Spinal cord (tissue), 10 donors: ENCODE results near the gene TLN1. TPM values are rescaled to one million over a fixed set of nuclear protein-coding genes. Genes with fewer than 3 reads are reported as not detected.

Experiments
- DNase-seq, 6 donors: peaks; one replicate each; pipeline versions ENCODE4 v3.0.0 to v3.0.0-alpha.2; 2013 to 2015; ENCODE audit warnings: low spot score in 6 of 6, low read depth in 4 of 6
- H3K27ac ChIP-seq: one replicate; pipeline ENCODE4 v1.5.1; 2013; ENCODE audit warnings: low read depth, low read length, control low read depth
- H3K27me3 ChIP-seq: one replicate; pipeline ENCODE4 v1.6.1; 2013; ENCODE audit warnings: low read length; ENCODE audit not compliant: control insufficient read depth, insufficient read depth
- H3K36me3 ChIP-seq: one replicate; pipeline ENCODE4 v1.6.1; 2013; ENCODE audit warnings: low read length; ENCODE audit not compliant: control insufficient read depth, insufficient read depth
- H3K4me1 ChIP-seq: one replicate; pipeline ENCODE4 v1.6.1; 2013; ENCODE audit warnings: low read length; ENCODE audit not compliant: control insufficient read depth, insufficient read depth
- H3K4me3 ChIP-seq: one replicate; pipeline ENCODE4 v1.5.1; 2013; ENCODE audit warnings: low read depth, low read length, control low read depth
- H3K9me3 ChIP-seq: one replicate; pipeline ENCODE4 v1.6.1; 2013; ENCODE audit warnings: low read length; ENCODE audit not compliant: control insufficient read depth, insufficient read depth
- WGBS: methylation state at CpG from one replicate; pipeline ENCODE4 v1.1.5; 2013; ENCODE audit warnings: missing lambda C conversion rate; ENCODE audit not compliant: insufficient coverage; 5-methylcytosine and 5-hydroxymethylcytosine counted together
- polyA plus RNA-seq, 2 donors: library from polyadenylated mRNA; unstranded; fragments of 120-200 nt; gene quantifications; one replicate each; pipeline ENCODE4 v1.2.1, GENCODE V29; 2013; ENCODE audit not compliant: insufficient read length in 2 of 2
- total RNA-seq, 2 donors: library from RNA; depleted of rRNA in 1 of 2; stranded (reverse); fragments of 120-200 nt in 1 of 2; fragments of >200 nt in 1 of 2; gene quantifications; one replicate each; pipeline versions ENCODE4 v1.2.3 to v1.2.4, GENCODE V29; 2013 to 2014
- donor health status: healthy.

The TLN1 gene
- total and polyA plus RNA-seq, 4 donors: 73.7 to 135 (median 83.0) TPM

DNA sequence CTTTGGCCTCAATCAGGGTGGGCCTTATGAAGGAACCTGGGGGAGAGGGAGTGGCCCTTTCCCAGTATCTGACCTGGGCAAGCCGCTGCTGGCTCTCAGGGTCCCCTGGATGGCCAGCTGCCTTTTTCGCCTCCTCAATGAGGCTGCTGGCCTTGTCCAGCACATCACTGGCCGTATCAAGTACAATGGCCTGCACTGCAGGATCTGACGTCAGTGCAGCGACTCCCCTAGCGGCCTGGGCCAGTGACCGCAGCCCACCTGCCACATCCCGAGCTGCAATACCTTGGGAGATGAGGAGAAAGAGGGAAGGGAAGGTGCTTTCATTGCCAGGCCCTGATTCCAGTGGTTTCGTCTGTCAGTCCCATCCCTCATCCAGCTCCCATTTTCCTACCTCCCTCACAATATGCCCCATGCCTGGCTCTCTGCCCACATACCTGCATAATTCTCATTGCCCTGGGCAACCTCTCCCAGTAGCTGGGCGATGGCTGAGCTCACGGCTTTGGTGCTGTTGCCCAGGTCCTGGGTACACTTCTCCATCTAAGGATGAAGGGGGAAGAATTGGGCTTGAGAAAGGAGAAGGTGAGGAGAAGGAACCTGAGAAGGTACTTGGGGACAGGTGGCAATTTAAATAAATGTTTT lies 19.1 kb downstream of the TLN1 start:
- Histone ChIP-seq H3K4me3 (no peak overlapping the region), H3K9me3 (no peaks in the 10 kb centered on the region), H3K4me1 (no peaks in the 10 kb centered on the region), H3K27me3 (no peaks in the 10 kb centered on the region), H3K27ac (no peak overlapping the region), H3K36me3 (peaks cover 93% of the 10 kb centered on the region)
- no peak for DNase-seq
- WGBS: 66% methylated on average over 7 of the region's 11 CpGs

DNA sequence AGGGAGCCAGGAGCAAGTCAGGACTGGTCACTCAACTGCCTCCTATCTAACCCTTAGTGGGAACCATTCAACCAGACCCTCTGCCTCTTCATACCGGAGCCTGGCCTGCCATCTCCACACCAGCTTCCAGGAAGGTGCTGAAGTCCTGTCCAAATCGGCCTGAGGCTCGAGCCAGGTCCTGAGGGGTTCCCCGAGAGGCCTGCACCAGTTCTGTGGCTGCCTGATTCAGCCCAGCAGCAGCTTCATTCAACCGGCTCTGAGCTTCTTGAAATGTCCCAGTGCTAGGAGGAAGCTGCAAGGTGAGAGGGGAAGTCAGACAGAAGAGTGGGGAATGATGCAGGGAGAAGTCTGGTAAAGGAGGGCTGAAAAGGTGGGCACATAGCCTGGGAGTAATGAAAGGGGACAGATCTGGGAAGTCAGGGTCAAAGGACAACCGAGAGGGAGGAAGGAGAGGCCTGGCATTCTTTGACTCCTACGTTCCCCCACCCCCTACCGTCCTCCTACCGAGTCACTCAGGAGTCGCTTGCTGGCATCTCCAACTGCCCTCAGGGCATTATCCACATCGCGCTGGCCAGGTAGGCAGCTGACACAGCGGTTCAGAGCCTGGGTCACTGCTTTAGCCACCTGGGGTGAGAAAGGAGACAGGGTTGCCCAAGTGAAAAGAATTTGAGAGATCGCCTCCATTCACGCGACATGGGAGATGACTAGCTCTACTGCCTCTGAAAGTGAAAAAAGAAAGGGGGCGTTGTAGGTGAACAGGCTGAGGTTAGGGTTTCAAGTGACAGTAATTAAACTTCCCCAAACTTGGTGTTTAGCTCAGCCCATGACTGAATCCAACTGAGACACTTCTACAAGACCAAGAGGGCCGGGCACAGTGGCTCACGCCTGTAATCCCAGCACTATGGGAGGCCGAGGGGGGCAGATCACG lies 20.2 kb downstream of the TLN1 start:
- H3K4me1 ChIP-seq: no peaks in the 10 kb centered on the region
- 93% methylated on average over 13 of the region's 21 CpGs for WGBS
- no peaks in the 10 kb centered on the region for H3K9me3 ChIP-seq
- no peak for DNase-seq
- peaks cover 93% of the 10 kb centered on the region for H3K36me3 ChIP-seq
- no peak overlapping the region for H3K27ac ChIP-seq
- H3K27me3 ChIP-seq: no peaks in the 10 kb centered on the region
- H3K4me3 ChIP-seq: no peak overlapping the region

DNA sequence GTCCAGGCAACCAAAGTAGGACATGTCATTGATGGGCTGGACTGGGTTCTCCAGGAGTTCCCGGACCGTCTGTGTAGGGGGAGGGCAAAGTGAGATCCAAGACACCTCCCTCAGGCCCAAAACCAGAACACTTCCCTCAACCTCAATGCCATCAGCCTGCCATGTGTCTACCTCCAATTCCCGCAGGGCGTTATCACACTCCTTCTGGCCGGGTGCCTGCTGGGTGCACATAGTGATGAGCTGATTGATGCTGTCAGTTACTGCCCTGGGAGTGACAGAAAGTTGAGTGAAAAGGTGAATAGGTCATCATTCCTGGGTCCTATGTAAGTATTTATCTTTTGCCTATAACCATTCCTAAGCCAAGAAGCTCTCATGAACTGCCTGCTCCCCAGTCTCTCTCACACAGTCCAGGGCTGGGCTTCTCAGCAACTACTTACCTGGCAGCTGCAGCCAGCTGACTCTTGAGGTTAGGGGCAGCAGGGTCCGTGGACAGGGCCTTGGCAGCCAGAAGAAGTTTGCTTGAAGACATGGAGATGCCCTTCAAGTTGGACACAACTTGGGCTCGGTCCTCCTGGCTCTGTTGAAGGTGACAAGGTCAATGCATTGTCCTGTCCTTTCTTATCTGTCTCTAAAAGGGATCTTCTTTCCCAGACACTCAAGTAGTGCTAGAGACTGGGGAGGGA lies 21.0 kb downstream of the TLN1 start:
- no peak for DNase-seq
- 100% methylated on average over 1 of the region's 7 CpGs for whole genome bisulfite sequencing
- H3K36me3 ChIP-seq: peaks cover 93% of the 10 kb centered on the region

DNA sequence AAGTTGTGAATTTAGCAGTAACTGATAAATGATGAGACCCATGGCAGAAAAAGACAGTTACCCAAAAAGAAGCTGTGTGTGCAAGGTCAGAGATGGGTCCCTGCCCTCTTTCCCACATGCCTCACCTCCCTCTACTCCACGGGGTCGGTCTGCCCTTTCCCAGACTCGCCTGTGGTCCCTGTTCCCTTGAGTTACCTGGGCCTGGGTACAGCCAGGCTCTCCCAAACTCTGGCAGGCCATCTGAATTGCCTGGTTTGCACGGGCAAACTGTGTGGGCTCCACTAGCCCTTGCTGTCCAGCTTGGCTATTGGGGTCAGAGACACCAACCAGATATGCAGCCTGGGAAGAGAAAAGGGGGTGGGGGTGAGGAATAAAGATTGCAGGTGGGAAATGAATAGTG lies 23.8 kb downstream of the TLN1 start:
- WGBS: 97% methylated on average over 4 of the region's 4 CpGs
- no peak for DNase-seq
- Histone ChIP-seq H3K27me3 (no peaks in the 10 kb centered on the region), H3K4me3 (no peak overlapping the region), H3K9me3 (no peaks in the 10 kb centered on the region), H3K4me1 (no peaks in the 10 kb centered on the region), H3K27ac (no peak overlapping the region), H3K36me3 (peaks cover 96% of the 10 kb centered on the region)

More for the DNA sequence above, 21.0 kb downstream of the TLN1 start:
- no peak overlapping the region for H3K27ac ChIP-seq
- H3K9me3 ChIP-seq: no peaks in the 10 kb centered on the region
- H3K4me3 ChIP-seq: no peak overlapping the region
- no peaks in the 10 kb centered on the region for H3K27me3 ChIP-seq
- no peaks in the 10 kb centered on the region for H3K4me1 ChIP-seq

DNA sequence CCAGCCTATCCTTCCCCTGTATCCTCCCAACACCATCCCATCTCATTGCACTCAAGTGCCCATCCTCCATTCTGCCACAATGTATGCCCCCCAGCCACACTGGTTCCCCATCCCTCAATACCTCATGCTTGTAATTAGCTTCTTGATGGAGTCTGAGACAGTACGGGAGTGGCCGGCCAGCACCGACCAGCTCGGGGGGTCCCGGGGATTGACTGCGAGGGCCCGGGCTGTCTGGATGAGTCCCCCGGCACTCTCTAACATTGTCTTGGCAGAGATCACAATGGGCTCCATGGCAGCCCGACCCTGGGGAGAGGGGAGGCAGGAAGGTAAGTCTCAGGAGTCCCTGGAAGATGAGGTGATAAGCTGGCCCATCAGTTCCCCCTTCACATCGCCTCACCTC lies 25.0 kb downstream of the TLN1 start:
- H3K9me3 ChIP-seq: no peaks in the 10 kb centered on the region
- no peak overlapping the region for H3K27ac ChIP-seq
- no peaks in the 10 kb centered on the region for H3K4me1 ChIP-seq
- H3K4me3 ChIP-seq: no peak overlapping the region
- H3K27me3 ChIP-seq: no peaks in the 10 kb centered on the region
- peaks cover 96% of the 10 kb centered on the region for H3K36me3 ChIP-seq
- 96% methylated on average over 6 of the region's 10 CpGs for WGBS
- DNase-seq: no peak

DNA sequence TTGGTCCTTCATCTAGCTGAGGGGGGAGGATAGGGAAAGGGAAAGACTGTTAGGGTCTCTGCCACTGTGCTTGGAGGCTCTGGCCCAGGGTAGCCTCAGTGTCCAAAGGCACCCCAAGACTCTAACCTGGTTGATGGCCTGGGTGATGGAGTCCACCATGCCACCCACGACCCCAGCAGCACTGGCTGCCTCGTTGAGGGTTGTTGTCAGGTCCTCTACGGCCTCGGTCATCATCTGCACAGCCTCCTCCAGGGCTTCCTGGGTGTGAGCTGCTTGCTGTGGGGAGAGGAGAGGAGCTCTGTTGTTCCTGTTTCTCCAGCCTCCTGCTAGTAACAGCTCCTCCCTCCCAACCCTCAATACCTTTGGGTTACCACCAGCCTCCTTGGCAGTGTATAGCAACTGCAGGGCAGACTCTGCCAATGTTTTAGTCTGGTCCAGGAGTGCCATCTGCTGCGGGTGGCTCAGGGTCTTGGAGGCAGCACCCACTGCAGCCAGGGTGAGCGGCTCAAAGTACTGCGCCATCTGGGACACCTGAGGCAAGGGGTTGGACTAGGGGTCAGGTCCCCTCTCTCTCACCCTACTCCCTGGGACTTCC lies 26.1 kb downstream of the TLN1 start:
- no peak overlapping the region for H3K27ac ChIP-seq
- H3K36me3 ChIP-seq: peaks cover 93% of the 10 kb centered on the region
- no peaks in the 10 kb centered on the region for H3K4me1 ChIP-seq
- H3K9me3 ChIP-seq: no peaks in the 10 kb centered on the region
- WGBS: 100% methylated on average over 6 of the region's 7 CpGs
- H3K4me3 ChIP-seq: no peak overlapping the region
- H3K27me3 ChIP-seq: no peaks in the 10 kb centered on the region
- DNase-seq: no peak

DNA sequence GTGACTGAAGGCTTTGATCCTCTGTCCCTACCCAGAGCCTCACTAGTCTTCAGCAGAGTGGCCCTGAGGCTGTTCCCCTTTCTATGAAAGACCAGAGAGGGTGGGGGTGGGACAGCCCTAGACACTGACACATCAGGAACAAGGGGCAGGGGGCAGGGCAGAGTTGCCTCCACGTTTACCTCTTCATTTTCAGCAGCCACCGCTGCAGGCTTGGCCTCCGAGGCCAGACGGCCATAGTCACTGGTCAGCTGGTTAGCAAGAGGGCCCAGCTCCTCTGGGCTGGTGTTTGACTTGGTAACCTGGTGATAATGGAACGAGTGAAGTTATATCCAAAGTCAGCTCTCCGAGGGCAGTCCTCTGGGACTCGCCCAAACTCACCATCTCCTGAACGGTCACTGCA lies 26.6 kb downstream of the TLN1 start:
- Histone ChIP-seq H3K4me3 (no peak overlapping the region), H3K36me3 (peaks cover 90% of the 10 kb centered on the region), H3K4me1 (no peaks in the 10 kb centered on the region), H3K27ac (no peak overlapping the region), H3K9me3 (no peaks in the 10 kb centered on the region), H3K27me3 (no peaks in the 10 kb centered on the region)
- DNase-seq: no peak
- 92% methylated on average over 7 of the region's 8 CpGs for WGBS

DNA sequence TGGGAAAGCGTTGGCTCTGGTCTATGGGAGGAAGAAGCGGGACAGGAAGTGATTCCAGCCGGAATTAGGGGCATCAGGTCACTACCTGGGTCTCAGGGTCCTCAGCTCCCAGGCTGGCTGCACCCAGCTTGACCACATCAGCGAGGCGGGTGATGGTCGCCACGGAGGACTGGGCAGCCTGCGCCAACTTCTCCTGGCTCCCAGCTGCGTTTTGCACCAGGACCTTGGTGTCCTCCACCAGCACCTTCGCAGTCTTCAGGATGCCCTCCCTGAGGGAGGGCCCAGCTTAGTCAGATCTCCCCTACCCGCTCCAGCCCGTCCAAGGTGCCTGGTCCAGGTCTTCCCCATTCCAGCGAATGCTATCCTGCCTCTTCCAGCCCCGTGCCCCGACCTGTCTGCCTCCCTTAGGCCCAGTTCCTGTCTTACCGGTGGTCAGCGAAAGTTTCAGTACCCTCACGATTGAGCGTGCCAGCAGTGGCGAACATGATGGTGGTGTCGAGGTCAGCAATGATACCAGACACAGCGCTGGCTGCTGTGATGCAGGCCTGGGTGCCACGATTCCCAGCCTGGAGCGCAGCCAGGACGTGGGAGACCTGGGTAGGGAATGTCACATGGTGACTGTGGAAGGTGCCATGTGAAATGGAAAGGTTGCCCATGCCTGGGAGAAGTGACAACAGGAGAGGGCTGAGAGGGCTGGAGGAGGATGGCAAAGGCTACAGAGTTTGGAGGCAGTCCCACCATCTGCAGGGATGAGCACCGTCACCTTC lies 27.9 kb downstream of the TLN1 start:
- Histone ChIP-seq H3K9me3 (no peaks in the 10 kb centered on the region), H3K27ac (no peak overlapping the region), H3K27me3 (no peaks in the 10 kb centered on the region), H3K4me1 (no peaks in the 10 kb centered on the region), H3K36me3 (peaks cover 92% of the 10 kb centered on the region), H3K4me3 (no peak overlapping the region)
- DNase-seq: no peak
- 97% methylated on average over 26 of the region's 26 CpGs for WGBS

DNA sequence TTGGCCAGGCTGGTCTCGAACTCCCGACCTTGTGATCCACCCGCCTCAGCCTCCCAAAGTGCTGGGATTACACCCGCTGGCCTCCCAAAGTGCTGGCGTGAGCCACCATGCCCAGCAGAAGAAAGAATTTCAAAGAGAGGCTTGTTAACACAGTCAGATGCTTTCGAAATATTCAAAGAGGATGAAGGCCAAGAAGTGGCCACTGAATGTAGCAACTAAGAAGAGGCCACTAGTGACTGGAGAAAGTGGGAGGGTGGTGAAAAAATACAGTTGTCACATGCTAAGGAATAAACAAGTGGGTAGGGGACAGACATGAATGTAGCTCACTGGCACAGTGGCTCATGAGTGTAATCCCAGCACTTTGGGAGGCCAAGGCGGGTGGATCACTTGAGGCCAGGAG lies 29.3 kb downstream of the TLN1 start:
- Histone ChIP-seq H3K36me3 (peaks cover 94% of the 10 kb centered on the region), H3K4me3 (no peak overlapping the region), H3K4me1 (no peaks in the 10 kb centered on the region), H3K27me3 (no peaks in the 10 kb centered on the region), H3K27ac (no peak overlapping the region), H3K9me3 (no peaks in the 10 kb centered on the region)
- 98% methylated on average over 6 of the region's 7 CpGs for WGBS
- no peak for DNase-seq
